DMS114 treated with DMSO at 0.1 percent for 48 hours (cell line): ENCODE measurements around the gene CFAP161.

Experiments used
- DNase-seq: peaks from one replicate; lab custom pipeline; 2025; ENCODE audit not compliant: unreplicated experiment; lab: John Stamatoyannopoulos, UW

CFAP161 gene

DNA sequence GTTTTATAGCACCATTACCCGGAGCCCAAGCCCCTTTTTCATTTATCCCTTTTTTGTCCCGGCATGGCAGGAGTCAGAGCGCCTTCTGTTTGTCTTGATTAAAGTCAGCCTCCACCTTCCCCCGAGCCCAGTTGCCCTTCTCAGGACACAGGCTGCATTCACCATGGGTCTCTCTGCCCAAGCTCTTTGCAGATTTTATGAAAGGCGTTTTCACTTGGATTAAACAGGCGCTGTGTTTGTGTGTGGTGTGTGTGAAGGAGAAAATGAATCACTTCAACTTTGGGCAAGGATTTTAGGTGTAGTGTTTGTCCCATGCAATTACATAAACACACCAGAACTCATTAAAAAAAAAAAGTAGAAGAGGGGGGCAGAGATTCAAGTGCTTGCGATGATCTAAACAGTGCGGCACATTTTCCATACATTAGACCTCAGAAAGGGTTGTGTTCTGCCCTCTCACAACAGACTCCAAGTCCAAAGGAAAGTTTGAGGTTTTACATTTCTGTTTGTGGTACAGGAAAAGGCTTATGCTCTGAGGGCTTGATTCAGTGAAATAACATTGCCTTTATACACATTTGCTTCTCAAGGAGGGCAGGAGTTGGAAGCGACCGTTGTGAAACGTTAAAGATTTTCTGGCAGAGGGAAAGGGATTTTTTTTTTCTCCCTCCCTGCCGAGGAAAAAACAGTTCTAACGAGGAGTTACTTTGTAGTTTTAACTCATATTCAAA is 48.1 kb downstream of the CFAP161 start:
- no peak for DNase-seq

DNA sequence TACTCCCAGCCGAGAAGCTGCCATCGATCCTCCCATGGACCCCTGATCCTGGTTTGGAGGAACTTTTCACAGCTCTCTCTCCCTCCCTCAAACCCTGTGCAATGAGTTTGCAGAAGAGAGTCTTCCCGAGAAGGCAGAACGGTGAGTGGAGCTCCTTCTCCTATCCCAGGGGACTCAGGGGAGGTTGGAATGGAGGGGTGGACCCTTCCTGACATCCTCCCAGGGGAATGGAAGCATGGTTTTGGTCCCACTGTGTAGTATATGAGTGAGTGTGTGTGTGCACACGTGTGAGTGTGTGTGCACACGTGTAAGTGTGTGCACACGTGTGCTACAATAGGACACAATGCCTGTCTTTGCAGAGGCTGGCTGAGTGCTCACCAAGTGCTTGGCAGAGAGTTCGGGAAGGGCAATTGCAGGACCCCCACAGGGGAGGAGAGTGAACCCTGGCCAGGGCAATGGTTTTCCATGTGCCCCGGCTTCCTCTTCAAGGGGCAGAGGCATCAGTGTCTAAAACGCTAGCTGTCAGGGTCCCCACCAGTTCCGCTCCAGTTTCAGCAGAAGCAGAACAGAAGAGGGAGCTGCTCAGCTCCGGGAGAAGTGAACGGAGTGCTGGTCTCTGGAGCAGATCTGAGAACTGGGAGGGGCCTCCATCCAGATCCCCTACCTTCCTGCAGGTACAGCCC is 48.8 kb downstream of the CFAP161 start:
- no peak for DNase-seq

DNA sequence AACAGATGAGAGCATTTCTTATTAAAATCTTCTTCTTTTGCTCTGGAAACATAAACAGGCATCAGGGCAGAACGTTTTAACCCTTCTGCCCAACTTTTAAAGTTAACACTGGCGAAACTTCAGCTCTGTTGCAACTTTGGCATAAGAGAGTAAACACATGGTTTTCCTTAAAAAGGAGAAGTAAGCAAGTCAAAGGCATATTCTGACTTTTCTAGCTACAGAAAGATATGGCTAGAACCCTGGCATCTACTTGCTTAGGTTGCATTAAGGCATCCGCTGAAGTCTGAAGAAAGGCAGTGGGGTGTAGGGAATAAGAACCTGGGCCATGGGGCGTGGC is 49.3 kb downstream of the CFAP161 start:
- DNase-seq: no peak

DNA sequence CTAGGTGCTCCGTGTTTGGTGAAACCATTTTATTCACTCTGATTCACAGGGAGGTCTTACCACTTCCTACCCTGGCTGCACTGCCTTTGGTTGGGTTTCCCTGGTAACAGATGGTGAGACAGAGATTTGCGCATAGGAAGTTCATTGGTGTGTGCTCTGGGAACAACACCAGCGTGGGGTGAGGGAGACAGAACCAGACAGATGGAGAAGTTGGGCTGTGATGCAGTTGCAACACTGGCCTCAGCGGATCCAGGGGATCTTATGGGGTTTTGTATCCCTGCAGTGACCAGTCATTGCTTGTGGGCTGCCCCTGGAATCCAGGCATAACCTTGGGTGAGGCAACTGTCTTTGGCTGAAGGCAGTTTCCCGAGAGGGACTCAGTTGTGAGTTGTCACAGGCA is 50.1 kb downstream of the CFAP161 start:
- no peak for DNase-seq

DNA sequence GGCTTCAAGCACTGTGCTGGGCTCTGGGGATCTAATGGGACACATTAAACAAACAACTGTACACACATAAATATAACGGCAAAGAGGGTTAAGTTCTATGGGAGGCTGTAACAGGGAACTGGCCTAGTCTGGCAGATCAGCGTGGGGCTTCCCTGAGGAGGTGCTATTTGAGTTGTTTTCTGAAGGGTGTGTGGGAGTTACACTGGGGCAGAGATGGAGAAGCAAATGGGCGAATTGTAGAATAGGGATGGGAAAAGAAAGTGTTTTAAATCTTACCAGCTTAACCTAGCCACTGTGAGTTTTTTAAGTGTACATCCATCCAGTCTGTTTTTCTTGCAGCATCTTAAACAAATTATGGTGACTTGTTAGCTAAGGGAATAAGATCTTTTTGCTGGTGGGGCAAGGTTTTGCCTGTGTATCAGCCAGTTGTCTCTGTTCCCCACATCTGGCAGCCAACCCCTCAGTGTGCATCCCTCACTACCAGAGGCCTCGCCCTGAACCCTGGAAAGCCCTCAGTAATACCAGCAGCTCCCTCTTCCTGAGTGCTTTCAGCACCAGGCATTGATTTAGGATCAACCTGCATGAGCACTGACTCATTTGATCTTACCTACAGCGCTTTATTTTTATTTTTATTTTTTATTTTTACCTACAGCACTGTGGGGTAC is 51.7 kb downstream of the CFAP161 start:
- no peak for DNase-seq

DNA sequence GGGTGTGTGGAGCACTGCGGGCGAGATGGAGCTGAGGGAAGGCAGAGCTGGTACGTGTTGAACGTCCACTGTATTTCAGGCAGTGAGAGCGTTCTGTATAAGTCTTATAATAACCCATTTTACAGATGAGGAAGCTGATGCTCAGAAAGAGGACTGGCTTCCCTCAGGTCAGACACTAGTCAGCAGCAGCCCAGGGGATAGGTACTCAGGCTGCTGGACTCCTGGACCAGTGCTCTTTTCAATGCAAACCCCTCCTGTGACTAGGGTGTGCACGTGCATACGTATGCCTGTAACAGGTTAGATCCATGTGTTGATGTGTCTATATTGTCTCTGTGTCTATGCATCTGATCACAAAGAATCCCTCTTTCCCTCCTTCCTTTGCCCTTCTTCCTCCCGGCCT is 54.3 kb downstream of the CFAP161 start:
- no peak for DNase-seq

DNA sequence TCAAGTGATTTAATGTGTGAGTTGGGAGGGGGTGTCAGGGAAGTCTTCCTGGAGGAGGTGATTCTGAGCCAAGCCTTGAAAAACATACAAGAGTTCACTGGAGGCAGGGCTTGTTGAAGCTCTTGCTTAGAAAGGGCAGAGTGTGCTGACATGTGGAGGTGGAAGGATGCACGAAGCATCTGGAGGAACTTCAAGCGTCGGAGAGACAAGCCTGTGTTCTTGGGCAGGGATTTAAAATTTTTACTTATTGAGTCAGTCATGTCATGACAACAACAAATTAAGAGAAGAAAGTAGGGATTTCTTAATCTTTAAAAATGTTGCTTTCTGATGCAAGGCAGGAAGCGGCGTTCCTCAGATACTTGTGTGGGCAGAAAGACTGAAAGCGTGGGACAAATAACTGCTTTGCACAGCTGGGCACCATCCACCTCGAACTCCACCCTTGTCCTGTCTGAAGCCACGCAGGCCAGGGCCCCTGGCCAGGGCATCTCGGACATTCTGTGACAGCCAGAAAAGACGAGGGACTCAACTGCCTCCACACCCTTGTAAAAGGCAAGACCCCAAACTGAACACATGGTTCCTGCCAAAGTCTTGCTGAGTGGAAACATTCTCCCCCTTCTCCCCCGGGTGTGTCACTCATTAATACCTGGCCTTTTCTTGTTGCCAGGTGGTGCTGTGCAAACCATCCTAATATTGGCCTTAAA is 55.7 kb downstream of the CFAP161 start:
- no peak for DNase-seq

DNA sequence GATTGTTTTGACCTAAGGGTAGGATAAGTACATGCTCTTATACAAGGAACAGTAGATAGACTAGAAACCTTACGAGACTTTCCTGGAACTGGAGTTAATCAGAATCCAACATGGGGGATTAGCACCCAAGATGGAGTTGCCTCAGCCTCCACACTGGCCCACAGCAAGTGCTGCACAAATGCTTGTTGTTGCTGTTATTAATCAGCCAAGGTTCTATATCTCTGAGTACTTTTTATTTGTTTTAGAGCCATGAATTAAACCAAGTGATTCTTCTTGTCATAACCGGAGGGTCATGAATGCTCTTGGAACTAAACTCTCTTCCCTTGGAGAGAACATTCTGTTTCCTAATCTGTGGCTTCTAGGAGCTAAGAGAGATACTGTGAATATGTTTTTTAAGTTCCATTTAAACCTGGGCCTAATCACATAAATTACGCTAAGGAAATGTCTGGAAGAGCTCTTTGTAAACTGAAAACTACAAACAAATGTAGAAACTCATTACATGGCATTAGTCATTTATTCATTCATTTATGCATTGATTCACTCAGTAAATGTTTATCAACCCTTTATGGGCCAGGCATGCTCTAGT is 56.9 kb downstream of the CFAP161 start:
- DNase-seq: no peak

DNA sequence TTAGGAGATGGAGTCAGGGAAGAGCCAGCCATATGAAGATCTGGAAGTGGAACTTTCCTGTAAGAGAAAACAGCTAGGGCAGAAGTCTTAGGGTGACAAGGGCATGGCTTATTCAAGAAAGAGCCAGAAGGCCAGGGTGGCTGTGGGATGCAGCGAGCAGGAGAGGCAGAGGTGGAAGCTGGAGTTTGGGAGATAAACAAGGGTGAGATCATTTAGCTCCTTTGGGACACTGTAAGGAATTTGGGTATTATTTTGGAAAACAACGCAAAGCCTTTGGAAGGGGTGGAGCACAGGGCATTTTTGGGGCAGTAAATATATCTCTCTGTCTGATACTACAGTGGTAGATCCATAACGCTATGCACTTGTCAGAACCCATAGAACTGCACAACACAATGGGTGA is 57.6 kb downstream of the CFAP161 start:
- no peak for DNase-seq

DNA sequence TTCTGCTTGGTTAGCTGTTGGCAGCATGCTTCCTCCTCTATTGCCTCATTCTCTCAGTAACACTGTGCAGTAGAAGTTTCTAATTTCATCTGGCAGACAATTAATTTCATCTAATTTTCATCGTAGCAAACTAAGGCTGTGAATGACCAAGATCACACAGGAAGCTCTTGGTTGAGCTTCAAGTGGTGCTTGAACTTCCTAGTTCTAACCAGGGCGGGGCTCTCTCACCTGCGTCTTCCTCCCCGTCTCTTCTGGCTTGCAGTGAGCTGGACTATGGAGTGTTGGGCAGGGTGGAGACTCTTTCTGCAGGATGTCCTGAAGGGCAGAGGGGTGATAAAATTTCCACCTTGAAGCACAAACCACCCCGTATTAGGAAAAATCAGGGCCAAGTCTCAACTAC is 60.7 kb downstream of the CFAP161 start:
- no peak for DNase-seq

DNA sequence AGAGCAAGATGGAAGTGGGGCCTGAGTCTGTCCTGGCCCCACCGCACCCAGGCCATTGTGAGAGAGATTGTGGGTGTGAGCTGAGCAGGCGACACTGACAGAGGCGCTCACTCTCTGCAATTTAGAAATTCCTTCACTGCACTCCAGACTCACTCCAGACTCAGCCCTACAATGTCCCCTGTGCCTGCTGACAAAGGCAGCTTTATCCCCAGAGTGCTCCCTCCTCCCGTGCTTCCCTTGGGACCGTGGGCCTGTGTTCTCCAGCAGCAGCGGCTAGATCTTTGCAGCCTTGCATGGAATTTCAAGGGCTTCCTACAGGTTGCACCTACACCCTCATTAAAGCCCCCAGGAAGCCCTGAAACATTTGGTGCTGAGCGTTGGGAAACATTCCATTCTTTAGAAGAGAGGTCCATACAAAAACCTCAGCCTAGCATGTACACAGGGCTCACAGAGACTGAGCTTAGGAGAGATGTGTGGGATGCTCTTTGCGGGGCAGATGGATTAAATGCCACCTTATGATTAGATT is 61.3 kb downstream of the CFAP161 start:
- DNase-seq: no peak

DNA sequence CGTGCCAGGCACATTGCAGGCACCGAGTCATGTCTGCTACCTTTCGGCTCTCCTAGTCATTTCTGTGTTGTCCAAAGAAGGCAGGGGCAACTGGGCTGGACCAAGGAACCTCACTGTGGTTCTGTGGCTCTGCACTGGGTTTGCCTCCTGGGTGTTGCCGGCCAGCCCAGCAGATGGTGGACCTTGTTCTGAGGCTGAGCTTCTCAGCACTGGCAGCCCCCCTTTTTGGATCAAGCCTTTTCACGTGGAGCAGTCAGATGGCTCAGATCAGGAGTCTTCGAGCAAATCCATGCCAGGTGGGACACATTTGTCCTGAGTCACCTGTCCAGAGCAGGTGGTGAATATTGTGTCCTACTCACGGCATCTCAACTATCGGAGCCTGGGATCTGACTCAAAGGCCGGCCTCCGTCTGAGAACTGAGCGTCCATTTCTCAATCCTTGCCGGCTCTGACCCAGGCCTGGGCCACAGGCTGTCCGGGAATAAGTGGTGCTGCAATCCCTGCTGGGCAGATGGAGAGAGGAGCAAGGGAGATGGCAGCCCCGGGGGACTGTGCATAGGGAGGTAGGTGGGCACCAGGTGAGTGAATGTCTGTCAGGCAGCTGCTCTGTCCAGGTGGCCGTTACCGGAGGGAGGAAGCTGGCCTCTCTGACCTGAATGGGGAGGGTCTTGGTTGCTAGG is 62.6 kb downstream of the CFAP161 start, which contains the start of gene IL16:
Gene IL16, plus strand, starts transcription at position 304 of the 679 bp plus-strand sequence. CDS start 28,521 bp downstream, outside the sequence.
- no peak for DNase-seq

DNA sequence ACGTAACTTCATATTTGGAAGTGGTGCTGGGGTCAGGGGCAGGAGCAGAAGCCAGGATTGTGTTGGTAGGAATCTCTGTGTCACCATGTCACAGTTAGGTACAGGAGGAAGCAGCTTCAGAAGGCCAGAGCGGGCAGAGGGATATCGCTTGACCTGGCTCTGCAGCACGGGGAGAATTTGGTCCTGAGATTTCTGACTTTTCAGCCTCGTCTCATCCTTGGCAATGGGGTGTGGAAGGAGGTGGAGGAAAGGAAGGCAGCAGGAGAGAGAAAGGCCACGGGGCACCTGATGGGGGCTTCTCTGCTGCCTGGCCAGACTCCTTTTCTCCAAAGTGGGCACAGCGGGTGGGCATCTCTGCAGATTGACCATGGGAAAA is 63.2 kb downstream of the CFAP161 start:
- no peak for DNase-seq

DNA sequence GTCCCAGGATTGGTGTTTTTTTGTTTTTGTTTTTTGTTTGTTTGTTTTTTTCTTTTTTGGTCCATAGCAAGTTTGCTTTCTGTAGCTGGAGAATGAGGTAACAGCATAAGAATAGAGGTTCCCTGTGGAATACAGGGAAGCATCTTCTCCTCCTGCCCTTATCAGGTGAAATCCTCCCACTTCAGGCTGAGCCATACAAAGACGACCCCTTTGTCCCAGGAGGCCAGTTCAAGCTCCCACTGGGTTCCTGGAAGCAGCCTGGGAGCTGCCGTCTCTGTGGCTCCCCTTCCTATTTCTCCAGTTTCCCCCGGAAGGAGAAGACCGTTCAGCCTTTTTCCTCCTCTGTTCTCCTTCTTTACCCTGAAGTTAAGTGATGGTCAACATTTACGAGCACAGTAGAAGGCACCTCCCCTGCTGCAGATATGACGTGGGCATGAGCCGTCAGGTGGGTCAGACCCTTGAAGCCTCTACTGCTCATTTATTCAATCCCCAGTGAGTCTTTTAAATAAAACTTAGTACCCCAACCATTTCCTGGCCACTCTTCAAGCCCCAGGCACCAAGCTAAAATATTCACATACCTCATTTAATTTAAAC is 63.7 kb downstream of the CFAP161 start:
- no peak for DNase-seq
